NT2/D1 (cell line): ENCODE results near the gene PCDH11X.
"Not testable (repeated sequence)": the region's sequence is repeated elsewhere in the genome, so short reads cannot be mapped to it uniquely, and the experiment has no call there.

Source experiments
- SUZ12 ChIP-seq: IDR thresholded peaks from 2 replicates; pipeline ENCODE4 v1.6.1; 2011; ENCODE audit not compliant: insufficient read length, insufficient read depth; ENCODE audit errors: extremely low read depth
- ZNF274 ChIP-seq: IDR thresholded peaks from 2 replicates; pipeline ENCODE4 v1.6.1; 2011; ENCODE audit warnings: mild to moderate bottlenecking, low read depth, low read length

GRCh38 chrX:91825321-91825720 lies 46.1 kb downstream of the PCDH11X start:
- not testable (repeated sequence) for TF ChIP-seq SUZ12, ZNF274
